Activated CD8-positive, alpha-beta memory T cell treated with anti-CD3 and anti-CD28 coated beads, Interleukin-2, amount 50 U/mL, for 4 hours (primary cell): Measurements from ENCODE around the gene CCDC157.

Experiments used
- DNase-seq: peaks from one replicate; pipeline ENCODE4 v3.0.0-alpha.2; 2020

The CCDC157 gene

GRCh38 chr22:30416403-30416802 lies 59.6 kb downstream of the CCDC157 start:
- no peak for DNase-seq

- no peak for DNase-seq
Measured at GRCh38 chr22:30416837-30417236, 60.0 kb downstream of the CCDC157 start.

GRCh38 chr22:30420347-30421125 lies 63.7 kb downstream of the CCDC157 start:
- DNase-seq: no peak

- DNase-seq: no peak
Measured at GRCh38 chr22:30421695-30422480, 65.1 kb downstream of the CCDC157 start.

GRCh38 chr22:30422481-30423300 lies 65.9 kb downstream of the CCDC157 start:
- DNase-seq: no peak

GRCh38 chr22:30423301-30423958 lies 66.6 kb downstream of the CCDC157 start:
- peak; percentile 45 for DNase-seq

- peak; percentile 94 for DNase-seq
Measured at GRCh38 chr22:30423959-30424533, 67.2 kb downstream of the CCDC157 start.

- no peak for DNase-seq
Measured at GRCh38 chr22:30424534-30425326, 67.9 kb downstream of the CCDC157 start.

- DNase-seq: no peak
Measured at GRCh38 chr22:30425327-30425615, 68.5 kb downstream of the CCDC157 start.

- DNase-seq: peak; percentile 49
Measured at GRCh38 chr22:30425616-30426387, 69.0 kb downstream of the CCDC157 start, which contains the start of gene MTFP1. TSS of gene MTFP1 (plus strand) at chr22:30425768. CDS start at chr22:30425880, 112 bp downstream.
